Panc1 (cell line): Measurements from ENCODE around the gene POLR3E. TPM values are rescaled to one million over a fixed set of nuclear protein-coding genes. Genes with fewer than 3 reads are reported as not detected.

Source experiments
- ATAC-seq: fragments of 200-7000 bp; cut with Tn5 transposase; 2 replicates; pipeline ENCODE4 v1.9.1; 2020; ENCODE audit warnings: mild to moderate bottlenecking, moderate library complexity
- BruUV-seq: library from RNA; stranded (reverse); fragments of 400-500 nt; replicated peaks from 2 replicates; lab custom pipeline; 2021; lab: Mats Ljungman, UMichigan
- CTCF ChIA-PET: fragments of 300-600 bp; sonication (Branson Sonifier 250); formaldehyde crosslinking; loops from one replicate; lab custom pipeline; 2022; ENCODE audit warnings: antibody characterized with exemption; lab: Charles Lee
- POLR2A ChIA-PET: fragments of 300-600 bp; sonication (Branson Sonifier 250); formaldehyde crosslinking; loops from one replicate; lab custom pipeline; 2022; ENCODE audit warnings: antibody characterized with exemption; lab: Charles Lee
- DNase-seq: peaks from one replicate; pipeline ENCODE4 v3.0.0-alpha.2; 2010; ENCODE audit warnings: low read depth, low spot score
- H3K27ac ChIP-seq: 2 replicates; pipeline ENCODE4 v1.5.1; 2011; ENCODE audit warnings: mild to moderate bottlenecking, low read length, inconsistent platforms
- H3K27me3 ChIP-seq: fragments of 200-500 bp; sonication (Bioruptor generic); 2 replicates; pipeline ENCODE4 v1.6.0; 2014; ENCODE audit warnings: low read length, inconsistent platforms; ENCODE audit not compliant: control insufficient read depth, insufficient read depth
- H3K36me3 ChIP-seq: fragments of 200-500 bp; sonication (Bioruptor generic); 2 replicates; pipeline ENCODE4 v1.5.1; 2014; ENCODE audit warnings: inconsistent platforms, mild to moderate bottlenecking, low read length, moderate library complexity; ENCODE audit not compliant: control insufficient read depth, insufficient read depth
- H3K4me1 ChIP-seq: 2 replicates; pipeline ENCODE4 v1.5.1; 2011; ENCODE audit warnings: inconsistent platforms, mild to moderate bottlenecking, low read length, moderate library complexity; ENCODE audit not compliant: control insufficient read depth, insufficient read depth
- H3K4me3 ChIP-seq, 2 experiments: 2 replicates each; pipeline ENCODE4 v1.5.1; 2011 to 2012; ENCODE audit warnings: low read depth in 2 of 2, low read length in 2 of 2, mild to moderate bottlenecking in 2 of 2, inconsistent platforms in 1 of 2, moderate library complexity in 1 of 2
- H3K9me3 ChIP-seq: fragments of 200-500 bp; sonication (Bioruptor generic); 2 replicates; pipeline ENCODE4 v1.5.1; 2014; ENCODE audit warnings: low read depth, mild to moderate bottlenecking, inconsistent platforms, low read length, moderate library complexity; ENCODE audit not compliant: control insufficient read depth, insufficient read depth
- POLR2AphosphoS5 ChIP-seq: IDR thresholded peaks from 2 replicates; pipeline ENCODE4 v1.6.1; 2012; ENCODE audit warnings: mild to moderate bottlenecking, low read depth, low read length, moderate library complexity
- REST ChIP-seq, 2 experiments: IDR thresholded peaks; 2 replicates each; pipeline ENCODE4 v1.6.1; 2011 to 2012; ENCODE audit warnings: low read depth in 2 of 2, control low read depth in 1 of 2, low read length in 1 of 2, mild to moderate bottlenecking in 1 of 2, moderate library complexity in 1 of 2; ENCODE audit not compliant: insufficient read depth in 1 of 2
- SIN3A ChIP-seq: IDR thresholded peaks from 2 replicates; pipeline ENCODE4 v1.6.1; 2012; ENCODE audit warnings: low read depth, mild to moderate bottlenecking, low read length, moderate library complexity, borderline replicate concordance; ENCODE audit not compliant: insufficient read depth
- TCF7L2 ChIP-seq: IDR thresholded peaks from 2 replicates; pipeline ENCODE4 v1.6.1; 2011; ENCODE audit warnings: mild to moderate bottlenecking, low read depth, low read length, inconsistent platforms
- in situ Hi-C: cut with HindIII; loops from 2 replicates; pipeline ENCODE4 v1.10.0; 2016; ENCODE audit warnings: low sequenced_read_pairs, low pct_unique_long_range_greater_than_20kb
- intact Hi-C: fragments of 100-400 bp; cut with micrococcal nuclease; formaldehyde crosslinking; loops from one replicate; pipeline ENCODE4 v1.10.0; 2022; ENCODE audit not compliant: unreplicated experiment
- total RNA-seq: library from RNA; stranded (reverse); gene quantifications from one replicate; pipeline ENCODE4 v1.2.1, GENCODE V29; 2021; ENCODE audit not compliant: unreplicated experiment
- TF ChIP-seq, protein P1 (sequence below): fragments of 450-650 bp; IDR thresholded peaks from 2 replicates; pipeline ENCODE4 v1.5.1; 2017; ENCODE audit warnings: mild to moderate bottlenecking

The POLR3E gene
- total RNA-seq, 1 experiment from 2014 or later = 45.2 TPM

GRCh38 chr16:22358000-22358399 is 60.8 kb downstream of the POLR3E start:
- ATAC-seq = no peak

GRCh38 chr16:22359679-22360078 is 62.5 kb downstream of the POLR3E start:
- TF ChIP-seq, protein P1, sequence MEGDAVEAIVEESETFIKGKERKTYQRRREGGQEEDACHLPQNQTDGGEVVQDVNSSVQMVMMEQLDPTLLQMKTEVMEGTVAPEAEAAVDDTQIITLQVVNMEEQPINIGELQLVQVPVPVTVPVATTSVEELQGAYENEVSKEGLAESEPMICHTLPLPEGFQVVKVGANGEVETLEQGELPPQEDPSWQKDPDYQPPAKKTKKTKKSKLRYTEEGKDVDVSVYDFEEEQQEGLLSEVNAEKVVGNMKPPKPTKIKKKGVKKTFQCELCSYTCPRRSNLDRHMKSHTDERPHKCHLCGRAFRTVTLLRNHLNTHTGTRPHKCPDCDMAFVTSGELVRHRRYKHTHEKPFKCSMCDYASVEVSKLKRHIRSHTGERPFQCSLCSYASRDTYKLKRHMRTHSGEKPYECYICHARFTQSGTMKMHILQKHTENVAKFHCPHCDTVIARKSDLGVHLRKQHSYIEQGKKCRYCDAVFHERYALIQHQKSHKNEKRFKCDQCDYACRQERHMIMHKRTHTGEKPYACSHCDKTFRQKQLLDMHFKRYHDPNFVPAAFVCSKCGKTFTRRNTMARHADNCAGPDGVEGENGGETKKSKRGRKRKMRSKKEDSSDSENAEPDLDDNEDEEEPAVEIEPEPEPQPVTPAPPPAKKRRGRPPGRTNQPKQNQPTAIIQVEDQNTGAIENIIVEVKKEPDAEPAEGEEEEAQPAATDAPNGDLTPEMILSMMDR = no peak
- TF ChIP-seq POLR2AphosphoS5 (no peak), TCF7L2 (no peak), REST (IDR thresholded peaks at IDR 0.05; ENCODE audit: insufficient read depth in 1 of 2, low read depth in 2 of 2, low read length in 1 of 2) (no peak), SIN3A (no peak)
- H3K27me3 ChIP-seq = no peaks in the 10 kb centered on the region
- ChIA-PET CTCF (no interaction called here), POLR2A (no interaction called here)
- DNase-seq (no peak), ATAC-seq (no peak)
- intact Hi-C loops = no loop called here
- H3K4me3 ChIP-seq = no peak overlapping the region
- BruUV-seq = no TSS peak
- peaks cover 6% of the 10 kb centered on the region for H3K4me1 ChIP-seq
- no peak overlapping the region for H3K27ac ChIP-seq
- H3K9me3 ChIP-seq = no peaks in the 10 kb centered on the region
- in situ Hi-C loops = no loop called here
- peaks cover 2% of the 10 kb centered on the region for H3K36me3 ChIP-seq

More at GRCh38 chr16:22358000-22358399, 60.8 kb downstream of the POLR3E start:
- Histone ChIP-seq H3K27ac (no peak overlapping the region), H3K36me3 (no peaks in the 10 kb centered on the region; the same call in 1 of the 2 replicates), H3K9me3 (no peaks in the 10 kb centered on the region), H3K4me1 (peaks cover 11% of the 10 kb centered on the region), H3K27me3 (no peaks in the 10 kb centered on the region), H3K4me3 (no peak overlapping the region)
- no TSS peak for BruUV-seq
- POLR2A ChIA-PET = no interaction called here
- intact Hi-C loops = no loop called here
- DNase-seq = no peak
- in situ Hi-C loops = no loop called here
- CTCF ChIA-PET = interaction anchor here (0.7 kb wide), 1 partner anchor 79 kb away, joined by 3 read pairs; no protein-coding TSS in a partner anchor
- TF ChIP-seq SIN3A (no peak), REST (IDR thresholded peaks at IDR 0.05; ENCODE audit: insufficient read depth in 1 of 2, low read depth in 2 of 2, low read length in 1 of 2) (no peak), POLR2AphosphoS5 (no peak), TCF7L2 (no peak)
- TF ChIP-seq, protein P1 = no peak
